Subcutaneous adipose tissue (tissue), 4 donors: ENCODE measurements around the gene IQSEC2. TPM values are rescaled to one million over a fixed set of nuclear protein-coding genes. Genes with fewer than 3 reads are reported as not detected.

ENCODE experiments used
- CTCF ChIP-seq: fragments of 450-650 bp; IDR thresholded peaks from one replicate; pipeline ENCODE4 v1.5.1; 2016; ENCODE audit warnings: low read depth, mild to moderate bottlenecking, control low read depth, antibody characterized with exemption, moderate library complexity
- total RNA-seq, 4 donors: library from RNA; depleted of rRNA; stranded (reverse); fragments of >200 nt; gene quantifications; one replicate each; pipeline ENCODE4 v1.1.0, GENCODE V29; 2016

The IQSEC2 gene
- total RNA-seq, 4 donors from 2014 or later = 13.0 to 24.5 (median 19.2) TPM

DNA sequence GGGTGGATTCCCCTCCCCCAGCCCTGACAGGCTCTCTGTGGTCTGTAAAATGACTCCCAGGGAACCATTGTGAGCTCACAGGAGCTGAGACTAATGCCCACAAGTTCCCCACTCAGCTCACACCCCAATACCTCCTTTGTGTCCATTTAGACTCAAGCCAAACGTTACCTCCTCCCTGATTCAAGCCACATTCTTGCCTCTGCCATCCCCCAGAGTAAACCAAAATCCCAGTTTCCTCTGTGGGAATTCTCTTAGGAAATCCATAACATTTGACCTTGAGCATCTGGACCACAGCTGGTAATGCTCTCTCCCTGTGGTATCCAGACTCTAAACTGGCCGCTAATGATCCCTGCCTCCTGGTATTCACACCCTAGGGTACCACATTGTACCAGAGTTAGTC lies 30.1 kb downstream of the IQSEC2 start:
- TF ChIP-seq CTCF = no peak

- TF ChIP-seq CTCF = no peak
These were observed 30.8 kb downstream of the IQSEC2 start for GRCh38 chrX:53250556-53250955.

DNA sequence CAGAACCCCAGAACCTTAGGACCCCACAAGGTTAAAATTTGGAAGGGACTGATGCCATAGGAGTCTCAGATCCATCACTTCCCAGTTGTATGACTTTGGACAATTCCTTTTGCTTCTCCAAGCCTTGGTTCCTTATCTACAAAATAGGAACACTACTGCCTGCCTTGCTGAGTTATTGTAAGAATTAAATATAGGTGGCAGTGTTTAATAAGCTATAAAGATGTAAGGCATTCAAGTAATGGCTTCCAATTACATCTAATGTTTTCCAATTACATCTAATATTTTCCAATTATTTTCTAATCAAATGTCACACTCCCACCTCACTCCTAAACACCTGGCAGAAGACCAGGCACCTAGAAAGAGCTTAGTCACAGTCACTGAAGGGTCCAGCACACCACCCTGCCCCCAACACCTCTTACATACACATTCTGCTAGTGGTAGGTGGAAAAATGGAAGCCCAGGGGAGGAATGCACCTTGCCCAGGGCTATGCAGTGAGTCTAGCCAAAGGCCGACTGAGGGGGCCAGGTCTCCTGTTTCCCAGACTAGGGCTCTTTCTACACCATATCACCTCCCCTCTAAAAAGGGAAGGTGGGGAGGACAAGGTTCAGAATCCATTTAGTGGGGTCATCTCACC lies 31.9 kb downstream of the IQSEC2 start:
- TF ChIP-seq CTCF = no peak

- no peak for TF ChIP-seq CTCF
These were observed 33.5 kb downstream of the IQSEC2 start for GRCh38 chrX:53247928-53248327.

DNA sequence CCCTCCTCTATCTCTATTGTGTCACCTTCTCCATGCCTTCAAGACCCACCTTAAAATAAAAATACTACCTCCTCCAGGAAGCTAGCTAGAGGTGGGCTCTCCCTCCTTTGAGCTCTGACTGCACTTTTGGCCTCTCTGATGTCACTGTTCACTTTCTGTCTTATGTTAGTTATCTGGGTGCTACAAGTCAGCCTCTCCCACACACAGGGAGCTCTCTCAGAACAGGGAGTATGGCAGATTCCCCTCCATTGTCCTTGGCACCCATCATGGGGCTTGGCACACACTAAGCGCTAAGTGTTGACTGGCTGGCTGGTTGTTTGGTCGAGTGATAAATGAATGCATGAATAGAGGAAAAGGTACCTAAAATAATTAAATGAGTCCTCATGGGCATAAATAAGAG lies 35.2 kb downstream of the IQSEC2 start:
- no peak for TF ChIP-seq CTCF

- TF ChIP-seq CTCF = no peak
These were observed 36.8 kb downstream of the IQSEC2 start for GRCh38 chrX:53244610-53245009.

DNA sequence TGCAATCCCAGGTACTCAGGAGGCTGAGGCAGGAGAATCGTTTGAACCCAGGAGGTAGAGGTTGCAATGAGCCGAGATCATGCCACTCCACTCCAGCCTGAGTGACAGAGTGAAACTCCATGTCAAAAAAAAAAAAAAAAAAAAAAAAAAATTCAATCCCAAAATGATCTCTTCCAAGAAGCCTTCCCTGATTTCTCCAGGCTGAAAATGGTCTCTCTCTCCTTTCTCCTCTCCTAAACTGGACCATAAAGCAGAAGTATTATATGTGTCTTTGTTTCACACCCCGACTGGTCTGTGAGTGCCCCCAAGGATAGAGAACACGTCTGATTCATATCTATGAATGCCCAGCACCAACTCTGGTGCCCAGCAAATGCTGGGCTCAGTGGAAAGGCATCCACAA lies 39.1 kb downstream of the IQSEC2 start:
- no peak for TF ChIP-seq CTCF
